ENCODE measurements around the gene FGF5. TPM values are rescaled to one million over a fixed set of nuclear protein-coding genes. Genes with fewer than 3 reads are reported as not detected.

The FGF5 gene
- total RNA-seq (2014; rRNA removed; shearing (Covaris generic)), result not detected in 2 replicates

- Histone ChIP-seq H3K27me3 (ENCODE audit: control insufficient read depth, insufficient read depth, low read length) (peaks cover 91% of the 10 kb centered on the region), H3K36me3 (replicated peaks; ENCODE audit: control insufficient read depth, insufficient read depth, low read length) (no peaks in the 10 kb centered on the region), H3K4me3 (ENCODE audit: insufficient read depth, low read depth, low read length) (peak within 1 kb of the TSS; percentile 26)
- DNase-seq, result peak; percentile 73
These were observed at the start of gene FGF5 for GRCh38 chr4:80266253-80266901. Gene FGF5, plus strand, starts transcription at chr4:80266664. Its CDS starts 161 bp downstream, at chr4:80266825.

- H3K36me3 ChIP-seq (replicated peaks; ENCODE audit: control insufficient read depth, insufficient read depth, low read length), result no peaks in the 10 kb centered on the region
- DNase-seq, result no peak
- H3K27me3 ChIP-seq (ENCODE audit: control insufficient read depth, insufficient read depth, low read length), result peaks cover 5% of the 10 kb centered on the region
- no peak overlapping the region for H3K4me3 ChIP-seq (ENCODE audit: insufficient read depth, low read depth, low read length)
These were observed 47.0 kb upstream of the FGF5 start for GRCh38 chr4:80219301-80220025.

GRCh38 chr4:80220711-80221110 is 45.8 kb upstream of the FGF5 start:
- peaks cover 4% of the 10 kb centered on the region for H3K27me3 ChIP-seq (ENCODE audit: control insufficient read depth, insufficient read depth, low read length)
- no peak for DNase-seq
- H3K4me3 ChIP-seq (ENCODE audit: insufficient read depth, low read depth, low read length), result no peak overlapping the region
- H3K36me3 ChIP-seq (replicated peaks; ENCODE audit: control insufficient read depth, insufficient read depth, low read length), result no peaks in the 10 kb centered on the region

- no peak for DNase-seq
- peaks cover 4% of the 10 kb centered on the region for H3K27me3 ChIP-seq (ENCODE audit: control insufficient read depth, insufficient read depth, low read length)
- H3K36me3 ChIP-seq (replicated peaks; ENCODE audit: control insufficient read depth, insufficient read depth, low read length), result no peaks in the 10 kb centered on the region
- no peak overlapping the region for H3K4me3 ChIP-seq (ENCODE audit: insufficient read depth, low read depth, low read length)
These were observed 45.3 kb upstream of the FGF5 start for GRCh38 chr4:80221161-80221560.

- H3K27me3 ChIP-seq (ENCODE audit: control insufficient read depth, insufficient read depth, low read length), result no peaks in the 10 kb centered on the region; the same call in 1 of the 2 replicates
- no peak overlapping the region for H3K4me3 ChIP-seq (ENCODE audit: insufficient read depth, low read depth, low read length)
- no peak for DNase-seq
- H3K36me3 ChIP-seq (replicated peaks; ENCODE audit: control insufficient read depth, insufficient read depth, low read length), result no peaks in the 10 kb centered on the region
These were observed 40.9 kb upstream of the FGF5 start for GRCh38 chr4:80225595-80225994.

DNA sequence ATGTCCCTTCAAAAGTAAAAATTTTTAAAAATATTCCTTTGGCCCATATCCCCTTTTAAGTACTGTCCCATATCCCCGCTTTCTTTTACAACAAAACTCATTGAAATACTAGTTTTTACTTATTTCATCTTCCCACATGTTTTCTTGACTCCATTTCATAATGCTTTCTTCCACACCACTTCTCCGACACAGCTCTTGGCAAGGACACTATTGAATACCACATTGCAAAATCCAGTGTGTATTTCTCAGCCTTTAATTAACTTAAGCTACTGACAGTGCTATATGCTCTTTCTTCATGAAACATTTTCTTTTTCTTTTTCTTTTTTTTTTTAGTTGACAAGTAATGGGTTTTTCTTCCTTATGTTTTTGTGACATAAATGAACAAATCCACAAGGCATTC is 40.4 kb upstream of the FGF5 start:
- H3K4me3 ChIP-seq (ENCODE audit: insufficient read depth, low read depth, low read length), result no peak overlapping the region
- no peaks in the 10 kb centered on the region; the same call in 1 of the 2 replicates for H3K27me3 ChIP-seq (ENCODE audit: control insufficient read depth, insufficient read depth, low read length)
- DNase-seq, result no peak
- H3K36me3 ChIP-seq (replicated peaks; ENCODE audit: control insufficient read depth, insufficient read depth, low read length), result no peaks in the 10 kb centered on the region

GRCh38 chr4:80228460-80228859 is 38.0 kb upstream of the FGF5 start:
- no peak overlapping the region for H3K4me3 ChIP-seq (ENCODE audit: insufficient read depth, low read depth, low read length)
- DNase-seq, result no peak
- no peaks in the 10 kb centered on the region; the same call in 1 of the 2 replicates for H3K27me3 ChIP-seq (ENCODE audit: control insufficient read depth, insufficient read depth, low read length)
- H3K36me3 ChIP-seq (replicated peaks; ENCODE audit: control insufficient read depth, insufficient read depth, low read length), result no peaks in the 10 kb centered on the region

- DNase-seq, result no peak
- H3K36me3 ChIP-seq (replicated peaks; ENCODE audit: control insufficient read depth, insufficient read depth, low read length), result no peaks in the 10 kb centered on the region
- H3K4me3 ChIP-seq (ENCODE audit: insufficient read depth, low read depth, low read length), result no peak overlapping the region
- no peaks in the 10 kb centered on the region; the same call in 1 of the 2 replicates for H3K27me3 ChIP-seq (ENCODE audit: control insufficient read depth, insufficient read depth, low read length)
These were observed 37.3 kb upstream of the FGF5 start for GRCh38 chr4:80229128-80229527.

DNA sequence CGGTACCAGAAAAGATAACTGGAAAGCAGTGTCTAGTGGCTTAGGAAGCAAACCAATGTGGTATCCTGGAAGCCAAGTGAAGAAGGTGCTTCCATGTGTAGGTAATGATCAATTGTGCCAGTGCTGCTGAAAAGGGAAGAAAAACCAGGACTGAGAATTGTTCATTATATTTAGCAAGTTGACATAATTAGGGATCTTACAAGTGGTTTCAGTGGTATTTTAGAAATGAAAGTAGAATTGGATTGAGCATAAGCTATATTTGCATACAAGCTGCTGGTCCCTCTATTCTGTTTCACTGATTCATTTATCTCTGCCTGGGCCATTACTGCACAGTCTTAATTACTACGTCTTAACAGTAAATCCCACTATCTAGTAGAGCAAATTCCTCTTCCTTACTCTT is 36.9 kb upstream of the FGF5 start:
- H3K36me3 ChIP-seq (replicated peaks; ENCODE audit: control insufficient read depth, insufficient read depth, low read length), result no peaks in the 10 kb centered on the region
- no peak for DNase-seq
- H3K4me3 ChIP-seq (ENCODE audit: insufficient read depth, low read depth, low read length), result no peak overlapping the region
- no peaks in the 10 kb centered on the region; the same call in 1 of the 2 replicates for H3K27me3 ChIP-seq (ENCODE audit: control insufficient read depth, insufficient read depth, low read length)

DNA sequence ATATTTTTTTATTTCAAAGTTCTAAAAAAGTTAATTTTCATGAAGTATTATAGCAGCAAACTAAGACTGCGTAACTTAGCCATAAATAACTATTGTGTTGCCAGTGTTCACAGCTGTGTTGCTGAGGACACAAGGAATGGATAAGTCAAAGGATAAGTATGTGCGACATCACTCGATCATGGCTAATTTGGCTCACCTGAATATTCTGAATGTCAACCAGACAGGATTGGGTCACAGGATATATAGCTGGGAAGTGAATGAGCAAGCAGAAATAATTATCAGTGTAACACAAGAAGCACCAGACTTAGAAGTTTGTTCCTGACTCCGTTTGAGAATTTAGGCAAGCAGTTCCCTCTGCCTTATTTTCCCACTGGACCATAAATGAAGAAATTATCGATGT is 35.3 kb upstream of the FGF5 start:
- H3K4me3 ChIP-seq (ENCODE audit: insufficient read depth, low read depth, low read length), result no peak overlapping the region
- H3K36me3 ChIP-seq (replicated peaks; ENCODE audit: control insufficient read depth, insufficient read depth, low read length), result no peaks in the 10 kb centered on the region
- H3K27me3 ChIP-seq (ENCODE audit: control insufficient read depth, insufficient read depth, low read length), result no peaks in the 10 kb centered on the region; the same call in 1 of the 2 replicates
- no peak for DNase-seq

DNA sequence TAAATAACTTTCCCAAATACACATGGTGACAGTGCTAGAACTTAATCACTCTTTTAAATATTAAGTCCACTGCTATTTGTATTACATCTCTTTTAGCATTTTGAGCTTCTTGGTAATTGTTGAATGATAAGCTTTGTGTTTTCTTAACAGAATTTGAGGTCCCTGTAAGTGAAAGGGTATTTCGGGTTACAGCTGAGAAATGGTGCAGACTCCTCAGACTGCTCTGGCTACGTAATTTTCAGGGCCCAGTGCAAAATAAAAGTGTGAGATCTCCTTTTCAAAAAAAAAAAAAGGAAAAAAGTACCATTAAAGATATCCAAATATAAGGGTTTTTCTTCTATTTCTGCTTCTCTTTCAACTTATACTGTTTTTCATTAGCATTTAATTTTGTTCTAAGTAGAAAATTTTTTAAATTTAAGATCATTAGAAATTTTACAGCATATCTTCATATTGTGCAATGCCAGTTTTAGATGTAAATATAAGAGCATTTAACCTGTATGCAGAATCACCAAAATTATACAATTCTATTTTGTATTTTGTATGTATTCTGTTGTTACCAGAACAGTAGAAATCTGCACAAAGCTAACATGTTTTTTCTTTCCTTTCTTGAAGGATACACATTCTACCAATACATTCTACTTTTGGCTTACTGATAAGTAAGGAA is 33.6 kb upstream of the FGF5 start:
- DNase-seq, result no peak
- Histone ChIP-seq H3K27me3 (ENCODE audit: control insufficient read depth, insufficient read depth, low read length) (no peaks in the 10 kb centered on the region; the same call in 1 of the 2 replicates), H3K36me3 (replicated peaks; ENCODE audit: control insufficient read depth, insufficient read depth, low read length) (no peaks in the 10 kb centered on the region), H3K4me3 (ENCODE audit: insufficient read depth, low read depth, low read length) (no peak overlapping the region)

DNA sequence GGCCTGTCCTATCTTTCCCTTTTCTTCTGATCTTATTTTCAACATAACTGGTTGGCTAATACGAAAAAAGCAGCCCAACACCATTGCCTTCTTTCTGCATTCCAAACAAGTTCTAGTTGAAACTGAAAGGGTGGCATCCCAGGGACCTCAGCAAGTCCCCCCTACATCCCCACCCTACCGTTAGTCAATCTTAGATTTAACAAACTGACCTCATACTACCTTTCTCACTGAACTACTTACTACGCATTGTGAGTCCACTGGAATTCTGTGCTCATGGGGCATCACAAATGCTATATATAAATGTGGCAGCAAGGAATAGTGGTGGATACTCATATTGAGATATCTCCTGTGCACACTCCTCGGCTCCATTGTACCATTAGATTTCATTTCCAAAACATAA is 33.1 kb upstream of the FGF5 start:
- no peaks in the 10 kb centered on the region for H3K36me3 ChIP-seq (replicated peaks; ENCODE audit: control insufficient read depth, insufficient read depth, low read length)
- DNase-seq, result no peak
- H3K27me3 ChIP-seq (ENCODE audit: control insufficient read depth, insufficient read depth, low read length), result no peaks in the 10 kb centered on the region
- H3K4me3 ChIP-seq (ENCODE audit: insufficient read depth, low read depth, low read length), result no peak overlapping the region

DNA sequence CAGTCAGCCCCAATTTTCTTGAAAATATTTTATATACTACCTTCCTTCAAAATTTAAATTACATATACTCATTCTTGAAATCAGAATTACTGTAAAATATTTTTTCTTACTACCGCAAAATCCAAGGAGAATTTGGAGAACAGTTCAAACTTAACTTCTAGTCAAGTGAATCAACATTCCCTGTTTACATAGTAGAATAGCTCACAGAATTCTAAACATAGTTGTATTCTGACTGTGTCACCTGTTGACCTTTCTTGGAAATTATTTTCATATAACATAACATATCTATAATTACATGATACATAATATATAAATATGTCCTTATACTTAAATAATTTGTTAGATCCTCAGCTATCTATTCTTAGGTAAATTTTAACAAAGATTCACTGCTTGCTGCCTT is 31.0 kb upstream of the FGF5 start:
- no peaks in the 10 kb centered on the region; the same call in 1 of the 2 replicates for H3K27me3 ChIP-seq (ENCODE audit: control insufficient read depth, insufficient read depth, low read length)
- no peak for DNase-seq
- no peaks in the 10 kb centered on the region for H3K36me3 ChIP-seq (replicated peaks; ENCODE audit: control insufficient read depth, insufficient read depth, low read length)
- no peak overlapping the region for H3K4me3 ChIP-seq (ENCODE audit: insufficient read depth, low read depth, low read length)

GRCh38 chr4:80237992-80238391 is 28.5 kb upstream of the FGF5 start:
- H3K27me3 ChIP-seq (ENCODE audit: control insufficient read depth, insufficient read depth, low read length), result no peaks in the 10 kb centered on the region; the same call in 1 of the 2 replicates
- H3K36me3 ChIP-seq (replicated peaks; ENCODE audit: control insufficient read depth, insufficient read depth, low read length), result no peaks in the 10 kb centered on the region
- H3K4me3 ChIP-seq (ENCODE audit: insufficient read depth, low read depth, low read length), result no peak overlapping the region
- no peak for DNase-seq
